DND-41 (cell line): ENCODE measurements around the gene RPL21.

Experiments
- ATAC-seq: fragments of 200-7000 bp; cut with Tn5 transposase; 3 replicates; pipeline ENCODE4 v1.9.1; 2021; ENCODE audit warnings: low read depth; ENCODE audit not compliant: insufficient read depth
- DNase-seq: peaks from one replicate; pipeline ENCODE4 v3.0.0-alpha.2; 2020
- H2AFZ ChIP-seq: 2 replicates; pipeline ENCODE4 v1.6.0; 2012; ENCODE audit warnings: low read depth, low read length
- H3K27ac ChIP-seq: 2 replicates; pipeline ENCODE4 v1.5.1; 2012; ENCODE audit warnings: low read length, inconsistent platforms
- H3K27me3 ChIP-seq: fragments of 200-600 bp; sonication (generic); 2 replicates; pipeline ENCODE4 v1.6.0; 2012; ENCODE audit warnings: low read length, mild to moderate bottlenecking, inconsistent platforms; ENCODE audit not compliant: insufficient read depth, poor library complexity
- H3K36me3 ChIP-seq: 2 replicates; pipeline ENCODE4 v1.5.1; 2012; ENCODE audit warnings: low read length, inconsistent platforms; ENCODE audit not compliant: insufficient read depth
- H3K4me1 ChIP-seq: 2 replicates; pipeline ENCODE4 v1.5.1; 2012; ENCODE audit warnings: mild to moderate bottlenecking, low read length; ENCODE audit not compliant: insufficient read depth
- H3K4me2 ChIP-seq: 2 replicates; pipeline ENCODE4 v1.6.0; 2012; ENCODE audit warnings: mild to moderate bottlenecking, moderate library complexity, low read length, inconsistent platforms; ENCODE audit not compliant: insufficient read depth
- H3K4me3 ChIP-seq, 2 experiments: fragments of 200-600 bp in 1 of 2; shearing (Covaris generic) in 1 of 2; 2 replicates each; pipeline ENCODE4 v1.5.1; 2012 to 2016; ENCODE audit warnings: inconsistent platforms in 2 of 2, low read length in 2 of 2, mild to moderate bottlenecking in 2 of 2, low read depth in 1 of 2, moderate library complexity in 1 of 2
- H3K79me2 ChIP-seq: 2 replicates; pipeline ENCODE4 v1.6.0; 2012; ENCODE audit warnings: low read length, inconsistent platforms; ENCODE audit not compliant: insufficient read depth
- H3K9ac ChIP-seq: 2 replicates; pipeline ENCODE4 v1.6.0; 2012; ENCODE audit warnings: low read depth, mild to moderate bottlenecking, inconsistent platforms, low read length, moderate library complexity
- H3K9me3 ChIP-seq: 2 replicates; pipeline ENCODE4 v1.5.1; 2012; ENCODE audit warnings: low read length, moderate library complexity, mild to moderate bottlenecking, inconsistent platforms; ENCODE audit not compliant: insufficient read depth, severe bottlenecking
- H4K20me1 ChIP-seq: 2 replicates; pipeline ENCODE4 v1.6.0; 2012; ENCODE audit warnings: low read length; ENCODE audit not compliant: insufficient read depth
- EZH2 ChIP-seq: IDR thresholded peaks from 3 replicates; pipeline ENCODE4 v1.6.1; 2012; ENCODE audit warnings: borderline replicate concordance, low read depth, mild to moderate bottlenecking, moderate library complexity, low read length, inconsistent platforms; ENCODE audit not compliant: severe bottlenecking
- TF ChIP-seq, protein P1 (sequence below): IDR thresholded peaks from 2 replicates; pipeline ENCODE4 v1.5.1; 2012; ENCODE audit warnings: borderline replicate concordance, low read length, moderate library complexity, mild to moderate bottlenecking; ENCODE audit not compliant: poor library complexity, severe bottlenecking; ENCODE audit errors: extremely low read depth

RPL21 gene

DNA sequence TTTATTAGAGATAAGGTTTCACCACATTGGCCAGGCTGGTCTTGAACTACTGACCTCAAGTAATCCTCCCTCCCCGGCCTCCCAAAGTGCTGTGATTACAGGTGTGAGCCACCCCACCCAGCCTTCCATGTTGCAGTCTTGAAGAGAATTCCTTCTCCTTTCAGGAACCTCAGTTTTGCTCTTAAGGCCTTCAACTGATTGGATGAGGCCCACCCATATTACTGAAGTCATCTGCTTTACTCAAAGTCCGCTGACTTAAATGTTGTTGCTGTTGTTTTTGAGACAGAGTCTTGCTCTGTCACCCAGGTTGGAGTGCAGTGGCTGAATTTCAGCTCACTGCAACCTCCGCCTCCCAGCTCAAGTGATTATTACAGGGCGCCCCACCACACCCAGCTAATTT, 52.7 kb downstream of the RPL21 start:
- no peak overlapping the region for H3K27ac ChIP-seq
- H4K20me1 ChIP-seq, result no peaks in the 10 kb centered on the region
- H3K27me3 ChIP-seq, result peaks cover 19% of the 10 kb centered on the region
- H3K9me3 ChIP-seq, result no peaks in the 10 kb centered on the region
- no peaks in the 10 kb centered on the region for H3K4me1 ChIP-seq
- no peak overlapping the region for H3K4me2 ChIP-seq
- H3K79me2 ChIP-seq, result no peaks in the 10 kb centered on the region
- no peak overlapping the region for H3K9ac ChIP-seq
- H3K4me3 ChIP-seq, result no peak overlapping the region
- DNase-seq (no peak), ATAC-seq (no peak)
- H2AFZ ChIP-seq, result no peak overlapping the region
- H3K36me3 ChIP-seq, result no peaks in the 10 kb centered on the region
- no peak for TF ChIP-seq EZH2
- TF ChIP-seq, protein P1, sequence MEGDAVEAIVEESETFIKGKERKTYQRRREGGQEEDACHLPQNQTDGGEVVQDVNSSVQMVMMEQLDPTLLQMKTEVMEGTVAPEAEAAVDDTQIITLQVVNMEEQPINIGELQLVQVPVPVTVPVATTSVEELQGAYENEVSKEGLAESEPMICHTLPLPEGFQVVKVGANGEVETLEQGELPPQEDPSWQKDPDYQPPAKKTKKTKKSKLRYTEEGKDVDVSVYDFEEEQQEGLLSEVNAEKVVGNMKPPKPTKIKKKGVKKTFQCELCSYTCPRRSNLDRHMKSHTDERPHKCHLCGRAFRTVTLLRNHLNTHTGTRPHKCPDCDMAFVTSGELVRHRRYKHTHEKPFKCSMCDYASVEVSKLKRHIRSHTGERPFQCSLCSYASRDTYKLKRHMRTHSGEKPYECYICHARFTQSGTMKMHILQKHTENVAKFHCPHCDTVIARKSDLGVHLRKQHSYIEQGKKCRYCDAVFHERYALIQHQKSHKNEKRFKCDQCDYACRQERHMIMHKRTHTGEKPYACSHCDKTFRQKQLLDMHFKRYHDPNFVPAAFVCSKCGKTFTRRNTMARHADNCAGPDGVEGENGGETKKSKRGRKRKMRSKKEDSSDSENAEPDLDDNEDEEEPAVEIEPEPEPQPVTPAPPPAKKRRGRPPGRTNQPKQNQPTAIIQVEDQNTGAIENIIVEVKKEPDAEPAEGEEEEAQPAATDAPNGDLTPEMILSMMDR, result no peak

DNA sequence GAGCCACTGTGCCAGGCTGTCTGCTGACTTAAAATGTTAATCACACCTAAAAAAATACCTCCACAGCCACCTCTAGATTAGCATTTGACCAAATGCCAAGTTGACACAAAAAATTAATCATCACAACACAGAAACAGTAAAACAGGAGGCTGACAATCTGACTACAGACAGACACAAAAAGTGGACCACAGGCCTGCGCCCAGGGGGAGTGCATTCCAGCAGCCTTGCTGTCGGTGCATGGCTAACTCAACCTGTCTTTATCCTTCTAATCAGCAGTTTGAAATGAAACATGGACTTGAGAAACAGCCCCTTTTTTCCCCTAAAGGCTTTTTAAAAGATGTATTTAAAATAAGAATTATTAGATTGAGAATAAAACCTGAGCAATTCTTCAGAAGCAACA, 53.3 kb downstream of the RPL21 start:
- no peak overlapping the region for H3K27ac ChIP-seq

More for the DNA sequence above, 53.3 kb downstream of the RPL21 start:
- no peaks in the 10 kb centered on the region for H3K79me2 ChIP-seq
- H3K9me3 ChIP-seq, result no peaks in the 10 kb centered on the region
- peaks cover 19% of the 10 kb centered on the region for H3K27me3 ChIP-seq
- H3K9ac ChIP-seq, result no peak overlapping the region
- ATAC-seq (no peak), DNase-seq (no peak)
- no peaks in the 10 kb centered on the region for H3K36me3 ChIP-seq
- no peaks in the 10 kb centered on the region for H3K4me1 ChIP-seq
- no peaks in the 10 kb centered on the region for H4K20me1 ChIP-seq
- no peak for TF ChIP-seq EZH2
- TF ChIP-seq, protein P1, result no peak
- no peak overlapping the region for H3K4me3 ChIP-seq
- H3K4me2 ChIP-seq, result no peak overlapping the region
- H2AFZ ChIP-seq, result no peak overlapping the region
